DMS 273 treated with DMSO at 0.1 percent for 48 hours (cell line): ENCODE results near the gene PSKH1.
A peak's percentile ranks its signal among the peaks of the same experiment; 100 is the strongest.
"Not testable (repeated sequence)": the region's sequence is repeated elsewhere in the genome, so short reads cannot be mapped to it uniquely, and the experiment has no call there.

Source experiments
- DNase-seq: peaks from one replicate; lab custom pipeline; 2025; lab: John Stamatoyannopoulos, UW

PSKH1 gene

GRCh38 chr16:67926181-67926750 is 33.2 kb downstream of the PSKH1 start:
- peak; percentile 47 for DNase-seq

- no peak for DNase-seq
Measured at GRCh38 chr16:67927131-67927941, 34.3 kb downstream of the PSKH1 start.

- no peak for DNase-seq
Measured at GRCh38 chr16:67928147-67928546, 35.1 kb downstream of the PSKH1 start.

GRCh38 chr16:67928561-67929364 is 35.7 kb downstream of the PSKH1 start:
- peak; percentile 28 for DNase-seq

GRCh38 chr16:67930191-67930590 is 37.1 kb downstream of the PSKH1 start:
- no peak for DNase-seq

- no peak for DNase-seq
Measured at GRCh38 chr16:67930678-67931211, 37.7 kb downstream of the PSKH1 start.

- DNase-seq, result no peak
Measured at GRCh38 chr16:67931712-67932461, 38.8 kb downstream of the PSKH1 start, which contains the start of gene CTRL. CTRL (minus strand) TSS chr16:67931862; CDS start chr16:67931852, 10 bp downstream.

GRCh38 chr16:67932462-67932840 is 39.4 kb downstream of the PSKH1 start:
- DNase-seq, result no peak

GRCh38 chr16:67933805-67934204 is 40.8 kb downstream of the PSKH1 start:
- DNase-seq, result no peak

GRCh38 chr16:67934306-67935100 is 41.4 kb downstream of the PSKH1 start:
- DNase-seq, result no peak

GRCh38 chr16:67935101-67935401 is 42.0 kb downstream of the PSKH1 start:
- no peak for DNase-seq

- peak; percentile 94 for DNase-seq
Measured at GRCh38 chr16:67935402-67936123, 42.5 kb downstream of the PSKH1 start.

GRCh38 chr16:67936124-67936879 is 43.2 kb downstream of the PSKH1 start, which contains the start of gene PSMB10:
PSMB10 (minus strand) TSS chr16:67936850; CDS start chr16:67936749, 101 bp downstream.
- DNase-seq, result peak; percentile 32

- DNase-seq, result no peak
Measured at GRCh38 chr16:67936880-67937605, 44.0 kb downstream of the PSKH1 start.

- DNase-seq, result not testable (repeated sequence)
Measured at GRCh38 chr16:67937713-67938112, 44.7 kb downstream of the PSKH1 start.

GRCh38 chr16:67939507-67940445 is 46.7 kb downstream of the PSKH1 start:
- no peak for DNase-seq

GRCh38 chr16:67940446-67941089 is 47.5 kb downstream of the PSKH1 start:
- no peak for DNase-seq
